Measurements from ENCODE around the gene STK39.

Gene STK39

GRCh38 chr2:168208652-168209051, 38.7 kb downstream of the STK39 start:
- DNase-seq (ENCODE audit: low spot score): no peak

DNA sequence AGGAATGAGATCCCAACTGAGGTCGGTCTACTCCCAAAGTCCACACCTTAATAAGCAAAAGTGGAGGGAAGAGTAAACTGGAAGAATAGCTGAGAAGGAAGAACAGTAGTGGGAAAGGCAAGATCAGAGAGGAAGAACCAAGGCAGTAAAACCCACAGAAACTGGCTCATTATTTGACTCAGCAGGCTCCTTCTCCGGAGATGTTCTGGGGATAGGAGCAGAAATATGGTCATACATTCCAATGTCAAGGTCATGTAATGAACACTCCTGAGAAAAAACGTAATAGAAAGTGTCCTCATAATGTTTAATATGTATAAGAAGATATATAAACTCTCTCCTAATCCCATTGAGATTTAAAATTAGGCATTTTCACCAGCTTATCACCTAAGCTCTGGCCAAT, 39.5 kb downstream of the STK39 start:
- no peak for DNase-seq (ENCODE audit: low spot score)

GRCh38 chr2:168203762-168204693, 43.4 kb downstream of the STK39 start:
- DNase-seq (ENCODE audit: low spot score): no peak

GRCh38 chr2:168201584-168202116, 45.7 kb downstream of the STK39 start:
- DNase-seq (ENCODE audit: low spot score): peak; percentile 74

DNA sequence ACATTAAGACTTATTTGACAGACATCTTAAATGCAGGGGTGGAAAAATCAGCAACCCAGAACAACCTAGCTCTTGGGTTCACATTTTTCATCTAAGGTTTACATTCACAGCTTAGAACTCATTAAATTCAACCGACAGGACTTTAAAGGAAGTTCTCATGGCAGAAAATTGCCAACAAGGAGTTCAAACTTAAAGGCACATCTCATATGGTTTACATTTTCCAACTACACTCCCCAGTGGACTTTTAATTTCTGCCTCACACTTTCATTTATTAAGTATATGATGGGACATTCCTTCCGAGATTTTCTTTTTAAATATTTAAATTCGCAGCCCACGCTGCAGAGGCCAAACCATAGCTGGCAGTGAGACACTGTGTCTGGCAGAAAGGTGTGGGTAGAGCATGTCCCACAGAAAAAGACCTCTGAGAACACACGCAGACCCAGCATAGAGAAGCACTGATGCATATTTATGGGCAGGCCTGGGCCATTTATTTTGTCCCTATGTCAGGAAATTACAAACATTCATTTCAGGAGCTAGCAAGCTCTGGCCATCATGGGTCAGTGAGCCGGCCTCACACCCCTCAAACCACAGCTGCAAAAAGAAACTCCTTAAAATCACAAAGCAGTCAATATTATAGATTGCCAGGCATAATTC, 46.3 kb downstream of the STK39 start:
- DNase-seq (ENCODE audit: low spot score): no peak

DNA sequence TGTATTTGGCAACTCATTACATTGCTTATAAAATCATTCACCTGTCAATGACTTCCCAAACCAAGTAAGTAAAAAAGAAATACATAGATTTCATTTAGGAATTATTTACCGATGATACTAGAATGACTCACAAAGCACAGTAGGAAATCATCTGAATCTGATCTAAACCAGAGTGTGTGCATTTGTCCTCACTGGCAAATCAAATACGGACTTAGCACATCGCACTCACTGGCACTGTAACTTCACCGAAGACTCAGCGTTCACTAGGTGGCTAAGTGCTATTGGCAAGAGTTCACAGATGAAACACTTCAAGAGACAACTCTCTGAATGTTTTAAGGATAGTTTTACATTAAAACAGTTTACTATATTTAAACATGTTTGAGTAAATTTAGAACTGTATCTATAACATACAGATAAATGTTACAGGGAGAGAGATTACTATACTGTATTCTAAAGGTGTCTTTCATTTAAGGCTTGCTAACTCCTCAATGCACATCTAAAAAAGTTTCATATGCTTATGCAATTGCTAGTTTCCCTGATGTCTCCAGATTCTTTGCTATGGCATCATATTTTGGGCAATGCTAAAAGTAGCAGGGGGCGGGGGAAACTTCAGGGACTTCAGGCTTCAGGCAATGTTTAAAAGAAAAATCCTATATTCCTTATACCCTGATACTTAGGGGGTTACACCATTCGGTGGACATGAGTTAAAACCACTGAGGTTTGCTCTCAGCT, 48.8 kb downstream of the STK39 start:
- DNase-seq (ENCODE audit: low spot score): no peak

DNA sequence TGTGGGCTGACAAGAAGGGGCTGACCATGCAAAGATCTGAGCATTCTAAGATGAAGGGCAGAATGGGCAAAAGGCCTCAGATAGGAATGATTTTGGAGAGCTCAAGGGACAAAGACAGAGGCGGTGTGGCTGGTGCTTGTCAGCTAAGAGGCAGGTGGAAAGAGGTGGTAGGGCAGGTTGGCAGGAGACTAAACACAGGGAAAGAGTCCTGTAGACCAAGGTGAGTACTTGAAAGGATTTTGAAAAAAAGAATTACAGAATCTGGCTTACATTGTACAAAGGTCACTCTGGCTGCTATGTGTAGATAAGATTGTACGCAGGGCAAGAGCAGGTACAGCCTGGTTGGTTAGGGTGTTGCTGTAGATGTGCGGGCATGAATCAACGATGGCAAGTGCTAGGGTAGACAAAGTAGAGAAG, 50.6 kb downstream of the STK39 start:
- DNase-seq (ENCODE audit: low spot score): no peak

DNA sequence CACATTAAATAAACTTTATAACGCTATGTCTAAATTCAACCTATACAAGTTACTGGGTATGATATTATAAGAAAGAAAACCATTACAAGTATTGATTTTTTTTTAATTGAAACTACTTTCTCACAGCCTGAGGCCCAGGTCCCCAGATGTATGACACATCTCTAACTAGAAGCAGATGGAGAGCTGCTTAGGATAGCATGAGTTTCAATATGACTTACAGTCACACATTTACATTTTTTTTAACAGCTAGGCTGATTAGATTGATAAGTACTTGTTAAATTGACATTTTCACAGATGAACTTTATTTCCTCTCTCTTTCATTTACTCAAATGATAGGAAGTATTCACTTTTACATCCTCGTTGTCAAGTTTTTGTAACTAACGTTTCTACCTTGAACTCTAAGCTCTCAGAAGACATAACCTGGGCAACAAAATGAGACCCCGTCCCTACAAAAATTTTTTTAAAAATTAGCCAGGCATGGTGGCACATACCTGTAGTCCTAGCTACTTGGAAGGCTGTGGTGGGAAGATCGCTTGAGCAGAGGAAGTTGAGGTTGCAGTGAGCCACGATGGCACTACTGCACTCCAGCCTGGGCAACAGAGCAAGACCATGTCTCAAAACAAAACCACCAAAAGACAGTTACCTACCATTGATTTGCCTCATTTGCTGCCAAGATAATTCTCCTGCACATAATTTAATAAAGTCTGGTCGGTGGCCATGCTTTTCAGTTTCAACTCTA, 52.4 kb downstream of the STK39 start:
- no peak for DNase-seq (ENCODE audit: low spot score)

GRCh38 chr2:168192839-168193616, 54.4 kb downstream of the STK39 start:
- no peak for DNase-seq (ENCODE audit: low spot score)

DNA sequence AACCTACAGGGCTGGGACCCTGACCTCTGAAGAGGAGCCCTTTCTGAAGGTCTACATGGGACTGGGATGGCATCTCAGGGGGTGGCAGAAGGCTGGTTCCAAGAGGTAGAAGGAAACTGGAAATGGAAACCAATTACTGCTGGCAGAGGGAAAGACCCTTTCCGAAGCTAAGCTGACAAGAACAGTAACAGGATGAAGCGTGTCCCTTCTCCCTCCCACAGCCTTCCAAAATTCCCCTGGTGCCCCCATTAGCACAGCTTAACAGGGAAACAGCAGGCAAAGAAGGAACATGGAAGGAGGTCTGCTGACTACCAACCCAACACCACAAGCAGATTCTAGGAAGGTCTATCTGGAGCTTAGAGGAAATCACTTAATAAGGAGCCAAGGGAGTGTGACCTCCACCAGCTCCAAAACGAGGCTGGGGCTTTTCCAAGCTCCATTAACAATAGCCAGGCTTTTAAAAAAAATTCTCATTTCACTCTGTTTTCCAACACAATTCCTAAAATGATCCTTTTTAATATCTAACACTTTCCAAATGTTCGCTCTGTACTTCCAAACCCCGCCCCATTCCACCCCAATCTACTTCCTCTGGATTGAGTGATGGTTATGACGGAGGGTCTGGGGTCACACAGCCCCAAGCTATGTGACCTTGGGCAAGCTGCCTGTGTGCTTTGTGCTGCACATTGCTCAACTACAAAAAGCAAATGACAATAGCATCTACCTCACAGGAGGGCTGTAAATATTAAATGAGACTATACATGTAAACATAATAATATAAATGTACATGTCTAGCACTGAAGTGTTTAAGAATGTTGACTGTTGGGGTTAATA, 55.2 kb downstream of the STK39 start:
- no peak for DNase-seq (ENCODE audit: low spot score)

DNA sequence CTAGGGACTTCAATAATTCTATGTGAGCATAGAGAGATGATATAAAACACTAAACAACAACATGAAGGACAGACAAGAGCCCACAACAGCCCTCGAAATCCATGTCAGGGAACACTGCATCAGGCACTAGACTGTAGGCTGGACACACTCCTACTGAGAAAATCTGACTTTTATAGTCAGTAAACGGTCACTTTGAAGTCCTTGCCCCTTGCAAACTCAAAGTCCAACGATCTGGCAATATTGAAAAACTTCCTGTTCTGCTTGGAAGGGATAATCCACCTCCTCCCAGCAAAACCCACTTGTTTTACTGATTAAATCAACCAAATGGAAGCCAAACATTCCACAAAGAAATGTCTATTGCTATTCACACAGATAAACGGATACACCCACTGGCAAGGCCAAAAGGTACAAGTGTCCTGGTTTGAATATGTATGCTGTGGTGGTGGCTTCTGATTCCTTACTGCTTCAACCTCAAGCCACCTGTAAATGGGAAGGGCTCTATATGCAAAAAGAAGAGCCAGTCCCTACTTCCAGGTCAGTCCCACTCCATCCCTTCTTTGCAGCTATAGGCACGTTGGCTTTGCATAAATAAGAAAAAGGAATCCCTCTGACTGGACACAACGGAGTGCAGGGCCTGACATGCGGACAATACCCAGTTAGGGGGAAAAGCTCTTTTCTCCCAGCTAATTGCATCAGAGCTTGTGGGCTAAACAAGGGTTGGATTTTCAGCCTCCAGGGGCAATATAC, 56.6 kb downstream of the STK39 start:
- DNase-seq (ENCODE audit: low spot score): no peak

DNA sequence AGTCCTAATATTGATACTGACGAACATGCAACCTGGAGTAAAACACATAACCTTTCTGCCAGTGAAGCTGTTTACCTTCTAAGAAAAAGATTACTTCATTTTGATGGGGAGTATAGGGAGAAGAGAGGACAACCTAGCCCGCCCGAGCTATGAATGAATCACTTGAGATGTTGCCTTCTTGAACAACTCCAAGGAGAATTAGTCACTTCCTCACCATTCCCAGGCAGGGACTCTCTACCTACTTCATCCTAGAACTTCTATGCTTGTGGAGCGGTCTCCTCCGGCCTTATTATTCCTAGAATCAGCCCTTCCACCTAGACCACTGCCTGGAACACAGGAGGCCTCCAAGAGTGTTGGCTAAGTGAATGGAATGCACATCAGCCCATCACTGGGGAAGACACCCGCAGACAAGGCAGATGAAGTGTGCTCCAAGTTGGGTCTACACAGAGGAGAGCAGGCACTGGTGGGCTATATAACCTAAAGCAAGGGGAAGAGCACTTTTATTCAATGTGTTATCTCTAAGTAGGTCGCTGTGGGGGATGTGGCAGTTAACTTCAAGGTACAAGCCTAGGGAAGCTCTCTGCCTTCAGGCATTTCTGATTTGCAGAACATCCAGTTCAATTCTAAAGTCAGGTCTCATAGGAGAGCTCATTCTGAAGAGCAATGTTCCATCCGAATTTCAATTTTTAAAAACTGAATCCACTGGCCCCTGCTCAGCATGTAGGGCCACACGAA, 57.4 kb downstream of the STK39 start:
- DNase-seq (ENCODE audit: low spot score): peak; percentile 17

- no peak for DNase-seq (ENCODE audit: low spot score)
Measured at GRCh38 chr2:168188002-168188401, 59.4 kb downstream of the STK39 start.

- no peak for DNase-seq (ENCODE audit: low spot score)
Measured at GRCh38 chr2:168186452-168186851, 60.9 kb downstream of the STK39 start.

GRCh38 chr2:168185583-168186274, 61.7 kb downstream of the STK39 start:
- DNase-seq (ENCODE audit: low spot score): no peak

DNA sequence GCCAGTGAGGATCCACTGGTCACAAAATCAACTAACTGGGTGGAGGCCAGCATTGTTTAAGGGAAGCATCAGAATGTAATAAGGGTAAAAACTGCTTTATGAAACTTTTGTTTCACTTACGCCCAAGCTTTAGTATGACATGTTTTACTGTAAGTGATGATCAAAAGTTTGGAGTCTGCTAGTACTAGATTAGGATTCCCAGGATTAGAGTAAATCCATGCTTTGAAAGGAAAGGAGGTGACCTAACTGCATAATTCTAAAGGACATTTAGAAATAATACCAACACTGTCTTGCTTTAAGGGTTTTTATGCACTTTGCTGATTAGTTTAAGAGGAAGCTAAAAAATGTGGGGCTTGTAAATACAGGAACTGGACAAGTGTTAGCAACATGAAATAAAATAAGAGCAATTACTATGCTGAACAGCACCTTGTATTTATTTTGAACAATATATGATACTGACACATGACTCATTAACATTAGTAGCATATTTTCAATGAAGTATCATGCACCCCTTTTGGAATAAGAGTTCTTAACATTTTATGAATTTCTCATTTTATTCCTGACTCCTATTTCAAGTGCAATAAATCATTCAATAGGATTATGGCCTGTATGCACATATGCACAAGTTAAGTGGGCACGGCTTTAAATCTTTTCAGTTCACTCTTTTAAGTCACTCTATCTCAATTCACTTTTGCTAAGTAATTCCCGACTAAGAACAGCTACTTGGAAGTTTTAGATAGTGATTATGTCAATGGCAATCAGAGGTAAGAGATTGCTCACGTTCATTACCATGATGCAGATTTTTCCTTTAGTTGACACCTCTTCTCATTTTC, 62.5 kb downstream of the STK39 start:
- no peak for DNase-seq (ENCODE audit: low spot score)

Measured in COLO829 (cell line).